Measurements from ENCODE around the gene CHN1. TPM values are rescaled to one million over a fixed set of nuclear protein-coding genes. Genes with fewer than 3 reads are reported as not detected.
A peak's percentile ranks its signal among the peaks of the same experiment; 100 is the strongest.

Gene CHN1
- total RNA-seq, 1 donor: 2.3 TPM

DNA sequence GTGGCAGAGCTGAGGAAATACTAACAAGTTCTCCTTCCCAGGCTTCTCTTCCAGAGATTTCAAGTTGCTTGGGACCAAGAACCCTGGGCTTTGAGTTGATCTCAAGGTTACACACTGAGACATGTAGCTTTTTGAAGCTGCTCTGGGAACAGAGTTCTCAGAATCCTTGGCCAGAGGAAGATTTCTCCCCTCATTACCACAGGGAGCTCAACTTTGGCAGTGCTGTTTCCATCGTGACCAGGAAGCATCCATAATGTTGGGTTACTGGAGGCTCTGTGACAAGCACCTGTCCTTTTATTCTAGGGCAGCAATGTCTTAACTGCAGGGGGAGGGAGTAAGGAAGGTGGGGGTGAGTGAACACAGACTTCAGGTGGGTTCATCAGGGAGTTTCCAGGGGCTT lies 199.4 kb downstream of the CHN1 start:
- no peak for DNase-seq (ENCODE audit: low read depth)
- H3K4me3 ChIP-seq (ENCODE audit: low read depth, low read length): no peak overlapping the region
- TF ChIP-seq, protein P1, sequence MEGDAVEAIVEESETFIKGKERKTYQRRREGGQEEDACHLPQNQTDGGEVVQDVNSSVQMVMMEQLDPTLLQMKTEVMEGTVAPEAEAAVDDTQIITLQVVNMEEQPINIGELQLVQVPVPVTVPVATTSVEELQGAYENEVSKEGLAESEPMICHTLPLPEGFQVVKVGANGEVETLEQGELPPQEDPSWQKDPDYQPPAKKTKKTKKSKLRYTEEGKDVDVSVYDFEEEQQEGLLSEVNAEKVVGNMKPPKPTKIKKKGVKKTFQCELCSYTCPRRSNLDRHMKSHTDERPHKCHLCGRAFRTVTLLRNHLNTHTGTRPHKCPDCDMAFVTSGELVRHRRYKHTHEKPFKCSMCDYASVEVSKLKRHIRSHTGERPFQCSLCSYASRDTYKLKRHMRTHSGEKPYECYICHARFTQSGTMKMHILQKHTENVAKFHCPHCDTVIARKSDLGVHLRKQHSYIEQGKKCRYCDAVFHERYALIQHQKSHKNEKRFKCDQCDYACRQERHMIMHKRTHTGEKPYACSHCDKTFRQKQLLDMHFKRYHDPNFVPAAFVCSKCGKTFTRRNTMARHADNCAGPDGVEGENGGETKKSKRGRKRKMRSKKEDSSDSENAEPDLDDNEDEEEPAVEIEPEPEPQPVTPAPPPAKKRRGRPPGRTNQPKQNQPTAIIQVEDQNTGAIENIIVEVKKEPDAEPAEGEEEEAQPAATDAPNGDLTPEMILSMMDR (IDR thresholded peaks at IDR 0.05; ENCODE audit: insufficient read depth, low read length): no peak

DNA sequence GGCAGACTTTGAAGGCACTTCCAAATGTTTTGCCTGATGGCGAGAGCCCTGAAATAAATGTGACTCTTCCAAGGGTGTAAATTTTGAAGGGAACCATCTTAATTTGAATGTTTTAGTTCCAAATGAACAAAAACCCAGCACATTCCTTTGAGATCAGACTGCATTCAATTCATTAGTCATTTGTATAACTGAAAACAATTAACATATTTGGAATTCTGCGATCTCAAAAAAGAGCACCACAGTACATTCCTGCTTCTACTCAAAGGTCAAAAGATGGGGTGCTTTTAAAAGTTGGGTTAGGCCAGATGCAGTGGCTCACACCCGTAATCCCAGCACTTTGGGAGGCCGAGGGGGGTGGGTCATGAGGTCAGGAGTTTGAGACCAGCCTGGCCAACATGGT lies 202.7 kb downstream of the CHN1 start:
- TF ChIP-seq, protein P1 (IDR thresholded peaks at IDR 0.05; ENCODE audit: insufficient read depth, low read length): no peak
- no peak for DNase-seq (ENCODE audit: low read depth)
- no peak overlapping the region for H3K4me3 ChIP-seq (ENCODE audit: low read depth, low read length)

DNA sequence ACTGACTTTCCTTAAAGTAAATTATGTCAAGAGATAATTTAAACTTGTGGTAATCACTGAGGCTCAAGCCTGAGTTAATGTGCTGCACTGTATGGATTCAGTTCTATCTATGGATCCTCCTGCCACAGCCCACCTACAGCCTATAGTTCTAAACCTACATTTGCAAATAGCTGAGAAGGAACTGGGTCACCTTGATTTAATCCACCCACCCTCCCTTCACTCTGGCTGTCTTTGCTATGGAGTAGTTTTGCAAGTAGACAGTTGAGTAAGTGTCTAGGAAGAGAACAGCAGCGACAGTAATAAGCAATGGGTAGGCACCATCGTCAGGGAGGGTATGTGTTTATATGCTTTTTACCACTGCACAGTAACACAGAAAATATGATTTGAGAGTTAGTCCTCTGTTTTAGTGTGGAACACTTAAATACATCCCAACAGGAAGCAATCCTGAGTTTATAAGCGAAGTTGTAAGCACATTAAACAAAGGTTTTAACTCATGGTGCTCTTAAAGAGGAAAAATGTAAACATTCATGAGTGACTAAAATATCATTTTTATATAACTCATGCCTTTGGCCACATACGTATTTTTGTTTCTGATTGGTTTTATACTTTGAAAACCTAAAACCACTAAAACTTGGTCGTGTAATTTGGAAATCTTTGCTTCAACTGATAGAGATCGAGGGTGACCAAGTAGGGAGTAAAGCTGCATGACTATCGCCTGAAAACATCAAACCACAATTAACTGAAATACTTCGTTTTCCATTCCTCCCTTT lies 204.6 kb downstream of the CHN1 start:
- no peak for DNase-seq (ENCODE audit: low read depth)
- no peak overlapping the region for H3K4me3 ChIP-seq (ENCODE audit: low read depth, low read length)
- TF ChIP-seq, protein P1 (IDR thresholded peaks at IDR 0.05; ENCODE audit: insufficient read depth, low read length): no peak

DNA sequence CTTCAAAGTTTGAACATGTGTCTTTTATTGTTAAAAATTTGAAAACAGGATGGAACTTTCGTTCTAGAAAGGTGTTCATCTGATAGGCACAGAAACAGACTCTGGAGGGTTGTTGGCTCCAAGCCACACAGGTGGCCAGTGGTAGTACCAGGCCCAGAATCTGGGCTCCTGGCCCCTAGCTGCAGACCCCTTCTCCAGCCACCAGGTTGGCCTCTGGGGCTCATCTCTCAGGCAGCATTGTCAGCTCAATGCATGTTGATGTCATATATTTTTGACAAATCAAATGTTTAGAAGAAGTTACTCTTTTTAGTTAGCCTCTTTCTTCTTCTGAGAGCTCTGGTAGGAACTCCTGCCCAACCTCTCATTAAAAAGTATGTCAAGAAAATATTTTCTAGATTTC lies 206.4 kb downstream of the CHN1 start:
- TF ChIP-seq, protein P1 (IDR thresholded peaks at IDR 0.05; ENCODE audit: insufficient read depth, low read length): no peak
- H3K4me3 ChIP-seq (ENCODE audit: low read depth, low read length): no peak overlapping the region
- DNase-seq (ENCODE audit: low read depth): no peak

DNA sequence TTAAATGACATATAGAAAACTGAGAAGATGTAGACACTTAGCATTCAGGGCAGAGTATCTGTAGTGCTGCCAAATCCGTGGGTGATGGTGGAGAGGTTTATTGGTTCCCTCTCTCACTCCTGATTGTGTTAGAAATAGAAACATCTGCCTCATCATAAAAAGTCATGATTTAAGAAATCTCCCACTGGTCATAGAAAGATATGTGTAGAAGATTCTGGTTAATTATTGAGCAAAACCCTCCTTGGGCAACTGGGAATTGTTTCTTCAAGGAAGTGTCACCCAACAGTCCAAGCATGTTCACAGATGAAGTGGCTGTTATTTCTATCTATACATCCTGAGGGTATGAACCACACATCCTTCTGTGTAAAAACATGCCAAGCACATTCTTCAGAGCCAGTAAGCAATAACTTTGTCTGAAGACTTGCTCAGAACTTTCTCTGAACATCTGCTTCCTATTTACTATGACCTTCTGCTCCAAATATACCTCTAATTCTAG lies 207.4 kb downstream of the CHN1 start:
- TF ChIP-seq, protein P1 (IDR thresholded peaks at IDR 0.05; ENCODE audit: insufficient read depth, low read length): no peak
- peak; percentile 61 for DNase-seq (ENCODE audit: low read depth)
- H3K4me3 ChIP-seq (ENCODE audit: low read depth, low read length): no peak overlapping the region

DNA sequence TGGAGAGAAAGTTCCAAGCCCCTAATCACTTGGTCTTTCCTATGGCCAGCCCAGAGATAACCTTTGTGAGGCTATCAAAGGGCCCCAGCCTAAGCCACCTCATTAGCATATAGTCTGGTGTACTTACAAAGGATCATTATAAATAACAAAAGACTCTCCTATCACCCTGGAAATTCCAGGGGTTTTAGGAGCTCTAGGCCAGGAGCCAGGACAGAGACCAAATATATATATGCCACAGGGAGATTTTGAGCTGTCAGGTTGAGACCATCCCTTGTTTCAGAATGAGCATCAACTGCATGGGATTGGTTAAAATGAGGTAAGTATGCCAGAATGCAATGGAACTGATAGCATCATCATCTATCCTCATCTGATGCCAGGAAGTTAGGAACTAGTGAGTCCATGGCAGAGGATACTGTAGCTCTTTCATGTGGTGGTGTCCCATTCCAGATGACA lies 208.8 kb downstream of the CHN1 start:
- no peak for DNase-seq (ENCODE audit: low read depth)
- H3K4me3 ChIP-seq (ENCODE audit: low read depth, low read length): no peak overlapping the region
- TF ChIP-seq, protein P1 (IDR thresholded peaks at IDR 0.05; ENCODE audit: insufficient read depth, low read length): no peak
